Measurements from ENCODE around the gene SLC7A1.

SLC7A1 gene

DNA sequence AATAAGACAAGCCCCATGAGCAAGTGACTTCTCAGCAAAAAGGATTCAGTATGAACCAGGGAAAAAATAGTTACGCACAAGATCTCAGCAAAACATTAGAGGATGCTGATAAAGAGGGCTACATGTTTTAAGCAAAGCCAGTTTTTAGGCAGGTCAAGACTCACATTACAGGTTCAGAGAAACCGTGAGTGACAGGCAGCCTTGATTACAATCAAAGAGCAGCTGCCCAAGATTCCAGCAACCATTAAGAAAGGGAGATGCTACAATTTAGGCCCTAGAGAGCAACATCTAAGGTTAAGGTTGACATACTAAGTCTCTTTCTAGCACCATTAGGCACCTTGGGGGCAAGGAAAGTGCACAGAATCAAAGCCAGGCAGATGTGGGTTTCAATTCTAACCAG lies 2.8 kb upstream of the SLC7A1 start:
- H3K27ac ChIP-seq (ENCODE audit: low read depth, low read length), result no peak overlapping the region
- no peaks in the 10 kb centered on the region for H3K36me3 ChIP-seq (ENCODE audit: insufficient read depth, low read length)
- no peak overlapping the region for H2AFZ ChIP-seq (ENCODE audit: low read length, unreplicated experiment)
- peaks cover 3% of the 10 kb centered on the region for H3K4me1 ChIP-seq (ENCODE audit: control insufficient read depth, insufficient read depth, low read length, unreplicated experiment)
- H3K79me2 ChIP-seq (ENCODE audit: control insufficient read depth, insufficient read depth, low read length, unreplicated experiment), result peaks cover 19% of the 10 kb centered on the region
- no peak overlapping the region for H3K4me3 ChIP-seq (ENCODE audit: low read depth, low read length)
- H3K27me3 ChIP-seq (ENCODE audit: insufficient read depth, low read length), result no peaks in the 10 kb centered on the region

DNA sequence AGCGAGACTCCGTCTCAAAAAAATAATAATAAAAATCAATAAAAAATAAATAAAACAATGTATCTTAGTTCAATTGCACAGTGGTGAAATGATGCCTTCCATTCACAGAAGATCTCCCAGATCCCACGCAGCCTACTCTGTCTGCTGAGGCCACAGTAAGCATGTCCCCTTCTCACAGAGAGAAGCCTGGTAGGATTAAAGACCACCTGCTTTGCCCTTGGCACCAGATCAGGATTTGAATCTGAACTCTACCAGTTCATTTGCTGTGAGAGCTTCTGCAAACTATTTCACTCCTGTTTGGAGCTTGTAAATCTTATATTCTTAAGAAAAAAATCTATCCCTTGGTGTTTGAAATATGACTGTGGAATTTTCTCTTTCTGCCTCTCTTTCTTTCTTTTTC lies 2.2 kb upstream of the SLC7A1 start:
- peaks cover 25% of the 10 kb centered on the region for H3K79me2 ChIP-seq (ENCODE audit: control insufficient read depth, insufficient read depth, low read length, unreplicated experiment)
- no peak overlapping the region for H3K4me3 ChIP-seq (ENCODE audit: low read depth, low read length)
- peaks cover 7% of the 10 kb centered on the region for H3K4me1 ChIP-seq (ENCODE audit: control insufficient read depth, insufficient read depth, low read length, unreplicated experiment)
- no peaks in the 10 kb centered on the region for H3K27me3 ChIP-seq (ENCODE audit: insufficient read depth, low read length)
- H2AFZ ChIP-seq (ENCODE audit: low read length, unreplicated experiment), result no peak overlapping the region
- H3K36me3 ChIP-seq (ENCODE audit: insufficient read depth, low read length), result peaks cover 5% of the 10 kb centered on the region; the same call in 1 of the 2 replicates
- H3K27ac ChIP-seq (ENCODE audit: low read depth, low read length), result no peak overlapping the region

DNA sequence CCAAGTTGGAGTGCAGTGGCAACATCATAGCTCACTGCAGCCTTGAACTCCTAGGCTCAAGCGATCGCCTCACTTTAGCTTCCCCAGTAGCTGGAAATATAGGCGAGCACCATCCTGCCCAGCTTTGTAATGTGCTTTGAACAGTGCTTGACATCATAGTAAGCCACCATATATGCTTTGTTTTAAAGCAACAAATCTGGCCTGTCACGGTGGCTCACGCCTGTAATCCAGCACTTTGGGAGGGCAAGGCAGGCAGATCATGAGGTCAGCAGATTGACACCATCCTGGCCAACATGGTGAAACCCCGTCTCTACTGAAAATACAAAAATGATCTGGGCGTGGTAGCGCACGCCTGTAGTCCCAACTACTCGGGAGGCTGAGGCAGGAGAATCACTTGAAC lies 1.8 kb upstream of the SLC7A1 start:
- peaks cover 12% of the 10 kb centered on the region for H3K4me1 ChIP-seq (ENCODE audit: control insufficient read depth, insufficient read depth, low read length, unreplicated experiment)
- H3K79me2 ChIP-seq (ENCODE audit: control insufficient read depth, insufficient read depth, low read length, unreplicated experiment), result peaks cover 30% of the 10 kb centered on the region
- H3K4me3 ChIP-seq (ENCODE audit: low read depth, low read length), result no peak overlapping the region
- H3K27ac ChIP-seq (ENCODE audit: low read depth, low read length), result no peak overlapping the region
- H3K27me3 ChIP-seq (ENCODE audit: insufficient read depth, low read length), result no peaks in the 10 kb centered on the region
- H2AFZ ChIP-seq (ENCODE audit: low read length, unreplicated experiment), result no peak overlapping the region
- H3K36me3 ChIP-seq (ENCODE audit: insufficient read depth, low read length), result peaks cover 5% of the 10 kb centered on the region; the same call in 1 of the 2 replicates

DNA sequence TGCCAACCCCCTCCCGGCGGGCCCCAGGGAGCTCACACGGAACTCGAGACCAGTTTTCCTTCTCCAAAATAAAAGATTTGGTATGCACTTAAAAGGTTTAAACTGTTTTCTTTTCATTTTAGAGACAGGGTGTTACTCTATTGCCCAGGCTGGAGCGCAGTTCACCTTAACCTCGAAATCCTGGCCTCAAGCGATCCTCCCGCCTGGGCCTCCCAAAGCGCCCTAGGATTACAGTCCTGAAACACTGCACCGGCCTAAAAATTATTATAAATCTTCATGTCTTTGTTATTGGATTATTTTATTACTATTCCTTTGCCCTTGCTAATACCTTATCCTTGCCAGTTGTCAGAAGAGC lies 553 bp upstream of the SLC7A1 start:
- Histone ChIP-seq H3K36me3 (ENCODE audit: insufficient read depth, low read length) (peaks cover 5% of the 10 kb centered on the region; the same call in 1 of the 2 replicates), H3K4me3 (ENCODE audit: low read depth, low read length) (peak overlapping the region; percentile 81), H3K27me3 (ENCODE audit: insufficient read depth, low read length) (no peaks in the 10 kb centered on the region), H3K27ac (ENCODE audit: low read depth, low read length) (no peak overlapping the region), H3K79me2 (ENCODE audit: control insufficient read depth, insufficient read depth, low read length, unreplicated experiment) (peaks cover 42% of the 10 kb centered on the region), H2AFZ (ENCODE audit: low read length, unreplicated experiment) (no peak overlapping the region), H3K4me1 (ENCODE audit: control insufficient read depth, insufficient read depth, low read length, unreplicated experiment) (peaks cover 23% of the 10 kb centered on the region)

DNA sequence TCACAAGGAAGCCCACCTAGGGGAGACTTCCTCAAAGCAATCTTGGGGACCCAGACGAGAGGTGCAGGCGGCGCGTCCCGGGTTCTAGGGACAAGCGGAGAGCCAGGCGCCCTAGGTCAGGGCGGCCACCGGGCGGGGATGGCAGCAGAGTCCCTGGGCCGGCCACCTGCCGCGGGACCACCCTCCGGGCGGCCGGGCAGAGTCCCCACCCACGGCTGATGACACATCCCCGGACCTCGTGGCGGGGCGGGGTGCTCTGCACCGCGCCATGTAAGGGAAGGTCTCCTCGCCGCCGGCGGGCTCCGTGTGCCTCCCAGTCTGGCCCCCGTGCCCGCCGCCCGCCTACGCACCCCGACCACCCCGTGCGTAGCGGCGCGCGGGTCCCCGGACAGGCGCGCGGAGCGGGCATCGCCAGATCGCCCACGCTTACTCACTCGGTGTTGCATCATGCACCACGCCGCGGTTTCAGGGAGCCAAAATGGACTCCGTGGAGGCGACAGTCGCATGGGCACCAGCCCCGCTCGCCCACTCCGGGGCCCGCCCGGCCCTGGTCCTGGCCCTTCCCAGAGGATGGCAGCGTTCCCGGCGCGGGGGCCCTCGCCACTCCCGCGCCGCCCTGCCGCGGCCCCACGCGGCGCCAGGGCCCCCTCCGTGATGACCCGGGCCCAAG lies 643 bp downstream of the SLC7A1 start:
- Histone ChIP-seq H3K79me2 (ENCODE audit: control insufficient read depth, insufficient read depth, low read length, unreplicated experiment) (peaks cover 54% of the 10 kb centered on the region), H3K4me1 (ENCODE audit: control insufficient read depth, insufficient read depth, low read length, unreplicated experiment) (peaks cover 23% of the 10 kb centered on the region), H3K27ac (ENCODE audit: low read depth, low read length) (peak overlapping the region; percentile 90), H2AFZ (ENCODE audit: low read length, unreplicated experiment) (peak overlapping the region; percentile 49), H3K4me3 (ENCODE audit: low read depth, low read length) (peak overlapping the region; percentile 81), H3K36me3 (ENCODE audit: insufficient read depth, low read length) (peaks cover 5% of the 10 kb centered on the region; the same call in 1 of the 2 replicates), H3K27me3 (ENCODE audit: insufficient read depth, low read length) (no peaks in the 10 kb centered on the region)

DNA sequence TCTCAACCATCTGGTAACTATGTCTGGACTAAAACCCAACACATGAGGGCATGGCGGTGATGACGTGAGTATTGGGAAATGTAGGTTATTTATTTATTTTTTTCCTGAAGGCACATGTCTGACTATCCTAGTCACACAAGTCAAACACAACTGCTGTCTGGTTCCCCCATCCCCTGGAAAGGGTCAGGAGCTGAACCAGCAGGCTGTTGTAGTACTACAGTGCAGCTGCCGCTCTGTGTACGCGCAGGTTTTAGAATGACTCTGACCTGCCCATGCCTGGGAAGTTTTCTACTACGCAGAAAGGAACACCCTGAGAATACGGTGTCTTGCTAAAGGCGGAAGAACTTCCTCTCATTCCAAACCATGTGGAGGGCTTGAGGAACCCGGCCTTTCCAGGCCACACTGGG lies 1.2 kb downstream of the SLC7A1 start:
- Histone ChIP-seq H3K79me2 (ENCODE audit: control insufficient read depth, insufficient read depth, low read length, unreplicated experiment) (peaks cover 59% of the 10 kb centered on the region), H3K4me1 (ENCODE audit: control insufficient read depth, insufficient read depth, low read length, unreplicated experiment) (peaks cover 29% of the 10 kb centered on the region), H3K27ac (ENCODE audit: low read depth, low read length) (peak overlapping the region; percentile 90), H3K27me3 (ENCODE audit: insufficient read depth, low read length) (no peaks in the 10 kb centered on the region), H3K36me3 (ENCODE audit: insufficient read depth, low read length) (peaks cover 5% of the 10 kb centered on the region; the same call in 1 of the 2 replicates), H2AFZ (ENCODE audit: low read length, unreplicated experiment) (peak overlapping the region; percentile 49), H3K4me3 (ENCODE audit: low read depth, low read length) (peak overlapping the region; percentile 81)

DNA sequence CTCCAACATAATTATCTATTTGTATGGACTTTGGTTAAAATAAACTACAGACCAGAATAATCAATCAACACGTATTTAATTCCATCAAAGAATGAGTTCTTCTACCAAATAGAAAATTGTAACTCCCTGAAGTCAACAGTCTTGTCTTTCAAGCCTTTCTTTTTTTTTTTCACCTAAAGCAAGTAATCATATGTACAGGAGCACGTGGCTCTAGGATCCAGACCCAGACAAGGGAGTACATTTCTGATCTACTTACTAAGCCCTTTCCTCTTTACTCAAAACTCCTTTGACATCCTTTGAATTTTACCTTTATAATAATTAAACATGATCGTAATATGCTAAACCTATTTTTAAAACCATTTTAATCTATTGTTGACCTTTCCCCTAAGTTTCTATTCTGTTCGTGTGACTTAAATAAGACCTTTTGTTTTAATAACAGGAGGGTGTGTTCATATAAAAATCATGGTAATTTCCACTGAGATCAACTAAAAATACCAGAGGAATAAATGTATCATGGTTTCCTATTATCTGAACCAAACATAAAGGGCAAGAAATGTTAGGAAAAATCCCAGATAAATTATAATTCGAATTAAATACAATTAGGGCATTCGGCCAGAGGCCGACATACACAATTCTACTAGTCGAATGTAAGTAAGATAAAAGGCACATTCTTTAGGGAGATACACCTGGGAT lies 1.7 kb downstream of the SLC7A1 start:
- Histone ChIP-seq H3K4me1 (ENCODE audit: control insufficient read depth, insufficient read depth, low read length, unreplicated experiment) (peaks cover 34% of the 10 kb centered on the region), H2AFZ (ENCODE audit: low read length, unreplicated experiment) (no peak overlapping the region), H3K27ac (ENCODE audit: low read depth, low read length) (peak overlapping the region; percentile 90), H3K27me3 (ENCODE audit: insufficient read depth, low read length) (no peaks in the 10 kb centered on the region), H3K79me2 (ENCODE audit: control insufficient read depth, insufficient read depth, low read length, unreplicated experiment) (peaks cover 64% of the 10 kb centered on the region), H3K4me3 (ENCODE audit: low read depth, low read length) (peak overlapping the region; percentile 81), H3K36me3 (ENCODE audit: insufficient read depth, low read length) (peaks cover 5% of the 10 kb centered on the region; the same call in 1 of the 2 replicates)

DNA sequence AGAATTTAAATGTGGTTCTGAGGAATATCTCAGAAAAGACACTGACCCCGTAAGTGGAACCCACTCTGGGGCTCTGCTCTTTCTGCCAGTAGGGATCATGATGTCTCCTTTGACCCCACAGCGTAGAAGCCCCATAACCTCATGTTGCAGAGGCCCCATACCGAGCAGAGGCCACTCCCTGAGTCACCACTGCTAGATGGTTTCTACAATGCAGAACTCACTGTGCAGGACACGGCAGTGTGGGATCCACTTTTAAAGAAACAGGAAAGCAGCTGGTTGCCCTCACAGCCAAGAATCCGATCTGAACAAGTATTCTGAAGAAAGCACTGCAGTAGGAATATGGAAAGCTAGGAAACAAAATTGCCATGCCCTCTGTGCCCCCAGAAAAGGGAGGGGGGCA lies 4.2 kb downstream of the SLC7A1 start:
- Histone ChIP-seq H2AFZ (ENCODE audit: low read length, unreplicated experiment) (no peak overlapping the region), H3K4me3 (ENCODE audit: low read depth, low read length) (no peak overlapping the region), H3K4me1 (ENCODE audit: control insufficient read depth, insufficient read depth, low read length, unreplicated experiment) (peaks cover 45% of the 10 kb centered on the region), H3K36me3 (ENCODE audit: insufficient read depth, low read length) (peaks cover 8% of the 10 kb centered on the region; the same call in 1 of the 2 replicates), H3K79me2 (ENCODE audit: control insufficient read depth, insufficient read depth, low read length, unreplicated experiment) (peaks cover 88% of the 10 kb centered on the region), H3K27ac (ENCODE audit: low read depth, low read length) (no peak overlapping the region), H3K27me3 (ENCODE audit: insufficient read depth, low read length) (no peaks in the 10 kb centered on the region)

DNA sequence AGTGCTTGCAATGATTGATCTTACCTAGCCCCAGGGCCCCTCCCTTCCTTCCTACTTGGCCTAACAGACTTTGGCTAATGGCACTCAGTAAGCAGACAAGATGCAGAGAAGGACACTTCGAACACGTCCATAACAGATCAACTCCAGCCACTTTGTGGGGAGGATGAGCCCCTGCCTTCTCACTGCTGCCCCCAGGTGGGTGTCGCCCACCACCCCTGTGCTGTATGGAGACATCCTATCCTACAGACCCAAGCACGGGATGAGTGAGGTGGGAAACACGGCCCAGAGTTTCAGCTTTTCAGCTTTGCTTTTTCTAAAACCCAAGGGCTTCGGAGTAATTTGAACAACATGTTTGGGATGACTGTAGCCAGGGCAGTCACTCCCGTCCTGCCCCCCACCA lies 5.5 kb downstream of the SLC7A1 start:
- Histone ChIP-seq H3K27ac (ENCODE audit: low read depth, low read length) (no peak overlapping the region), H3K4me3 (ENCODE audit: low read depth, low read length) (no peak overlapping the region), H3K27me3 (ENCODE audit: insufficient read depth, low read length) (no peaks in the 10 kb centered on the region), H3K4me1 (ENCODE audit: control insufficient read depth, insufficient read depth, low read length, unreplicated experiment) (peaks cover 45% of the 10 kb centered on the region), H3K36me3 (ENCODE audit: insufficient read depth, low read length) (peaks cover 8% of the 10 kb centered on the region; the same call in 1 of the 2 replicates), H3K79me2 (ENCODE audit: control insufficient read depth, insufficient read depth, low read length, unreplicated experiment) (peaks cover 100% of the 10 kb centered on the region), H2AFZ (ENCODE audit: low read length, unreplicated experiment) (no peak overlapping the region)

DNA sequence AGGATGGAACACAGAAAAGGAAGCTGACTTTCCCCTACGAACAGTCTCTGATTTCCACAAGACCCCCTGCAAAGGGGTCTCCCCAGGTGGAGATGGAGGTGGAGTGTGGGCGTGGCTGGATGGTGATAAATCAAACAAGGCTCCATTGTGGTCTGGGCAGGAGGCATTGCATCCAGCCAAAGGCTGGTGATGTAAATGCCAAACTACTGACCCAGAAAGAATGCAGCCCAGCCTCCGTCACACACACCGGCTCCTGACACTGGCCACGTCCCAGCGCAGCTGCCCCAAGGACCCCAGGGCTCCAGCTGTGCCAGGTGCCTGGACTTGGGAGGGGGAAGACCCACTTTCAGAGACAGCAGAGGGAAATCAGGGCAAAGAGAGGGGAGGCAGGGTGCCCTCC lies 6.3 kb downstream of the SLC7A1 start:
- no peak overlapping the region for H3K27ac ChIP-seq (ENCODE audit: low read depth, low read length)
- no peak overlapping the region for H2AFZ ChIP-seq (ENCODE audit: low read length, unreplicated experiment)
- H3K36me3 ChIP-seq (ENCODE audit: insufficient read depth, low read length), result peaks cover 8% of the 10 kb centered on the region; the same call in 1 of the 2 replicates
- H3K4me3 ChIP-seq (ENCODE audit: low read depth, low read length), result no peak overlapping the region
- H3K79me2 ChIP-seq (ENCODE audit: control insufficient read depth, insufficient read depth, low read length, unreplicated experiment), result peaks cover 100% of the 10 kb centered on the region
- H3K27me3 ChIP-seq (ENCODE audit: insufficient read depth, low read length), result no peaks in the 10 kb centered on the region
- H3K4me1 ChIP-seq (ENCODE audit: control insufficient read depth, insufficient read depth, low read length, unreplicated experiment), result peaks cover 45% of the 10 kb centered on the region

DNA sequence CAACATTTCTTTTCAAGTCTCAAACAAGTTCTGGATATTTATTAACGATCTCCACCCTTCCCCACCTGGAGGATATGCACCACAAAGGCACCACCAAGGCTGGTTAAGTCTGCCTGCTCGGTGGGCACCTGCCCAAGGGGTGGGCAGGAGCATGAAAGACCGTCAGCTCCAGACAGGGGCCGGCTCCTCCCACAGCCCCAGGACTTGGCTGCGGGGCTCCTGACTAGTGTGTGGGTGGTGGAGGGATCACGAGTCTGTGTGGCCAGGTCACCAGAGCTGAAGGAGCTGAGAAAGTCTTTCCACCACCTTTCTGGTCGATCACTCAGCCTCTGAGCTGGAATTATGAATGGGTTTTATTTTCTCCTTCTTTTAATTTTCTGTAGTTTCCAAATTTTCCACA lies 7.8 kb downstream of the SLC7A1 start:
- H3K36me3 ChIP-seq (ENCODE audit: insufficient read depth, low read length), result peaks cover 3% of the 10 kb centered on the region; the same call in 1 of the 2 replicates
- peaks cover 54% of the 10 kb centered on the region for H3K4me1 ChIP-seq (ENCODE audit: control insufficient read depth, insufficient read depth, low read length, unreplicated experiment)
- peaks cover 100% of the 10 kb centered on the region for H3K79me2 ChIP-seq (ENCODE audit: control insufficient read depth, insufficient read depth, low read length, unreplicated experiment)
- H3K4me3 ChIP-seq (ENCODE audit: low read depth, low read length), result no peak overlapping the region
- no peak overlapping the region for H2AFZ ChIP-seq (ENCODE audit: low read length, unreplicated experiment)
- H3K27ac ChIP-seq (ENCODE audit: low read depth, low read length), result no peak overlapping the region
- H3K27me3 ChIP-seq (ENCODE audit: insufficient read depth, low read length), result no peaks in the 10 kb centered on the region
